ENCODE data around the gene ACO1.

DNA sequence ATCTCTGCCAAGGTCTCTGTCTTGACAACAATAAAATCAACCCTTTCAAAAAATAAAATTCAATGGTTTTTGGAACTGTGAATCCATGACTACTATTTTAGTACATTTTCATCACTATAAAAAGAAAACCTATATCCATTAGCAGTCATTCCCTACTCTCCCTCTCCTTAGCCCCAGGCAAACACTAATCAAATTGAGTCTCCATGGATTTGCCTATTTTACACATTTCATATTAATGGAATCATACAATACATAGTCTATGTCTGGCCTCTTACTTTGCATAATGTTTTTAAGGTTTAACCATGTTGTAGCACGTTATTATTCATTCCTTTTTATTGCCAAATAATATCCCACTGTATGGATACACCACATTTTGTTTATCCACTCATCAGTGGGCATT lies 117.4 kb downstream of the ACO1 start:
- TF ChIP-seq POLR2A (IDR thresholded peaks at IDR 0.05): no peak
- TF ChIP-seq, protein P1, sequence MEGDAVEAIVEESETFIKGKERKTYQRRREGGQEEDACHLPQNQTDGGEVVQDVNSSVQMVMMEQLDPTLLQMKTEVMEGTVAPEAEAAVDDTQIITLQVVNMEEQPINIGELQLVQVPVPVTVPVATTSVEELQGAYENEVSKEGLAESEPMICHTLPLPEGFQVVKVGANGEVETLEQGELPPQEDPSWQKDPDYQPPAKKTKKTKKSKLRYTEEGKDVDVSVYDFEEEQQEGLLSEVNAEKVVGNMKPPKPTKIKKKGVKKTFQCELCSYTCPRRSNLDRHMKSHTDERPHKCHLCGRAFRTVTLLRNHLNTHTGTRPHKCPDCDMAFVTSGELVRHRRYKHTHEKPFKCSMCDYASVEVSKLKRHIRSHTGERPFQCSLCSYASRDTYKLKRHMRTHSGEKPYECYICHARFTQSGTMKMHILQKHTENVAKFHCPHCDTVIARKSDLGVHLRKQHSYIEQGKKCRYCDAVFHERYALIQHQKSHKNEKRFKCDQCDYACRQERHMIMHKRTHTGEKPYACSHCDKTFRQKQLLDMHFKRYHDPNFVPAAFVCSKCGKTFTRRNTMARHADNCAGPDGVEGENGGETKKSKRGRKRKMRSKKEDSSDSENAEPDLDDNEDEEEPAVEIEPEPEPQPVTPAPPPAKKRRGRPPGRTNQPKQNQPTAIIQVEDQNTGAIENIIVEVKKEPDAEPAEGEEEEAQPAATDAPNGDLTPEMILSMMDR (IDR thresholded peaks at IDR 0.05): no peak
- no peak for TF ChIP-seq POLR2AphosphoS5 (IDR thresholded peaks at IDR 0.05)
